HepG2 (cell line): ENCODE data around the gene XIAP. TPM values are rescaled to one million over a fixed set of nuclear protein-coding genes. Genes with fewer than 3 reads are reported as not detected.
"Not testable (repeated sequence)": the region's sequence is repeated elsewhere in the genome, so short reads cannot be mapped to it uniquely, and the experiment has no call there.

ENCODE experiments used
- ATAC-seq: fragments of 200-7000 bp; cut with Tn5 transposase; 3 replicates; pipeline ENCODE4 v1.9.1; 2020; ENCODE audit warnings: mild to moderate bottlenecking, moderate library complexity
- BruUV-seq: library from RNA; stranded (reverse); fragments of 400-500 nt; replicated peaks from 2 replicates; lab custom pipeline; 2021; lab: Mats Ljungman, UMichigan
- CTCF ChIA-PET: fragments of 300-600 bp; formaldehyde crosslinking; extraction: SDS; loops from one replicate; lab custom pipeline; 2021; ENCODE audit warnings: low total read pairs, inconsistent platforms, low intra/inter-chr PET ratio; lab: Yijun Ruan, JAX
- POLR2A ChIA-PET: fragments of 350-600 bp; sonication (Branson Sonifier 250); formaldehyde crosslinking; loops from one replicate; lab custom pipeline; 2020; ENCODE audit warnings: antibody characterized with exemption, inconsistent platforms; lab: Yijun Ruan, JAX
- DNase-seq: peaks from one replicate; pipeline ENCODE4 v3.0.0-alpha.2; 2015; ENCODE audit warnings: low spot score
- FAIRE-seq: peaks from 3 replicates; lab custom pipeline; 2011; peaks lifted over from hg19 to GRCh38; lab: Jason Lieb, UNC
- H2AFZ ChIP-seq: one replicate; pipeline ENCODE4 v1.6.1; 2011; ENCODE audit warnings: low read length, inconsistent platforms
- H3K27ac ChIP-seq: fragments of 300-600 bp; 3 replicates; pipeline ENCODE4 v1.8.0; 2011; ENCODE audit warnings: mixed run types, mild to moderate bottlenecking, mixed read lengths, low read length, inconsistent platforms; ENCODE audit not compliant: insufficient read depth; ENCODE audit errors: extremely low read length
- H3K27me3 ChIP-seq, 2 experiments: fragments of 200-600 bp in 1 of 2; 2 replicates in 1 of 2; 3 replicates in 1 of 2; pipeline versions ENCODE4 v1.6.0 to v1.8.0; 2011; ENCODE audit warnings: low read length in 2 of 2, mild to moderate bottlenecking in 2 of 2, moderate library complexity in 2 of 2, inconsistent platforms in 1 of 2; ENCODE audit not compliant: insufficient read depth in 2 of 2, control insufficient read depth in 1 of 2
- H3K36me3 ChIP-seq, 2 experiments: fragments of 200-600 bp in 1 of 2; replicated peaks in 1 of 2; 2 replicates in 1 of 2; 3 replicates in 1 of 2; pipeline versions ENCODE4 v1.5.1 to v1.8.0; 2011; ENCODE audit warnings: low read length in 2 of 2, inconsistent platforms in 1 of 2; ENCODE audit not compliant: insufficient read depth in 2 of 2, control insufficient read depth in 1 of 2
- H3K4me1 ChIP-seq: 2 replicates; pipeline ENCODE4 v1.5.1; 2012; ENCODE audit warnings: low read length, inconsistent platforms; ENCODE audit not compliant: insufficient read depth
- H3K4me2 ChIP-seq: 2 replicates; pipeline ENCODE4 v1.6.0; 2011; ENCODE audit warnings: low read depth, low read length, inconsistent platforms
- H3K4me3 ChIP-seq, 3 experiments: fragments of 200-600 bp in 1 of 3; sonication (generic), shearing (Covaris generic) in 1 of 3; replicated peaks in 1 of 3; 2 replicates each; pipeline ENCODE4 v1.5.1; 2011 to 2016; ENCODE audit warnings: low read length in 3 of 3, inconsistent platforms in 2 of 3, low read depth in 2 of 3, mild to moderate bottlenecking in 2 of 3, control low read depth in 1 of 3, mixed read lengths in 1 of 3; ENCODE audit not compliant: insufficient read depth in 1 of 3
- H3K79me2 ChIP-seq: one replicate; pipeline ENCODE4 v1.6.1; 2011; ENCODE audit warnings: low read length, inconsistent platforms; ENCODE audit not compliant: insufficient read depth
- H3K9ac ChIP-seq: 2 replicates; pipeline ENCODE4 v1.6.0; 2011; ENCODE audit warnings: mild to moderate bottlenecking, low read depth, low read length, inconsistent platforms; ENCODE audit not compliant: insufficient read depth
- H3K9me3 ChIP-seq: 2 replicates; pipeline ENCODE4 v1.5.1; 2012; ENCODE audit warnings: mild to moderate bottlenecking, low read length
- H4K20me1 ChIP-seq: 2 replicates; pipeline ENCODE4 v1.6.0; 2011; ENCODE audit warnings: inconsistent platforms, mild to moderate bottlenecking, low read length, moderate library complexity; ENCODE audit not compliant: insufficient read depth
- ATF7 ChIP-seq, 2 experiments: fragments of 450-650 bp in 1 of 2; sonication (generic) in 1 of 2; formaldehyde crosslinking in 1 of 2; IDR thresholded peaks; 2 replicates each; pipeline versions ENCODE4 v1.4.0 to v1.6.1; 2016 to 2020; ENCODE audit warnings: antibody characterized with exemption in 1 of 2, mild to moderate bottlenecking in 1 of 2, missing genetic modification reagents in 1 of 2
- EHMT2 ChIP-seq: fragments of 200-600 bp; sonication (generic); IDR thresholded peaks from 2 replicates; pipeline ENCODE4 v1.7.0; 2017; ENCODE audit warnings: antibody characterized with exemption, low read depth, low read length, borderline replicate concordance
- MBNL3 ChIP-seq: fragments of 250-450 bp; sonication (Bioruptor Pico); conservative IDR thresholded peaks from 2 replicates; pipeline ENCODE4 v1.8.0; 2022; ENCODE audit warnings: mild to moderate bottlenecking, inconsistent platforms
- PBX3 ChIP-seq: sonication (generic); formaldehyde crosslinking; IDR thresholded peaks from 2 replicates; pipeline ENCODE4 v1.8.1; 2023; ENCODE audit warnings: missing genetic modification reagents, inconsistent platforms, borderline replicate concordance
- ZFY ChIP-seq: sonication (generic); formaldehyde crosslinking; IDR thresholded peaks from 2 replicates; pipeline ENCODE4 v1.4.0; 2020; ENCODE audit warnings: missing genetic modification reagents
- ZNF17 ChIP-seq: sonication (generic); formaldehyde crosslinking; IDR thresholded peaks from 2 replicates; pipeline ENCODE4 v1.5.0; 2020; ENCODE audit warnings: mild to moderate bottlenecking, missing genetic modification reagents
- WGBS: methylation state at CpG from one replicate; pipeline ENCODE4 v1.1.6; 2017; ENCODE audit warnings: low lambda C conversion rate; 5-methylcytosine and 5-hydroxymethylcytosine counted together
- in situ Hi-C: cut with HindIII; loops from 2 replicates; pipeline ENCODE4 v1.10.0; 2017; ENCODE audit warnings: low pct_unique_long_range_greater_than_20kb; ENCODE audit not compliant: extremely low pct_ligation_motif_present
- intact Hi-C: fragments of 100-400 bp; cut with micrococcal nuclease; formaldehyde crosslinking; loops from one replicate; pipeline ENCODE4 v1.10.0; 2022; ENCODE audit not compliant: unreplicated experiment
- polyA plus RNA-seq, 8 experiments: library from polyadenylated mRNA; depleted of rRNA in 3 of 8; stranded (reverse) in 7 of 8; unstranded in 1 of 8; fragments of >200 nt; fragmentation: Illumina TruSeq in 4 of 8; extraction: Trizol in 4 of 8; gene quantifications; 2 replicates each; pipeline versions ENCODE4 v1.2.1 to v1.2.3, GENCODE V29; 2011 to 2016; ENCODE audit warnings: low read depth in 4 of 8, missing spikeins in 1 of 8, mixed read lengths in 1 of 8; ENCODE audit not compliant: insufficient read depth in 1 of 8
- total RNA-seq, 5 experiments: library from RNA; depleted of rRNA; stranded (reverse); fragments of >200 nt; fragmentation: Illumina TruSeq; extraction: Trizol; gene quantifications; 2 replicates each; pipeline ENCODE4 v1.2.3, GENCODE V29; 2016; ENCODE audit warnings: low read depth in 1 of 5

The XIAP gene
- total and polyA plus RNA-seq, 2 of the 13 experiments (the other 11 are each of a cell fraction or from before 2014, with no cell fraction given), result 12.9 to 29.5 TPM

GRCh38 chrX:123814343-123814742, 45.5 kb upstream of the XIAP start:
- no peak overlapping the region for H3K4me3 ChIP-seq
- H3K79me2 ChIP-seq, result no peaks in the 10 kb centered on the region
- no peak overlapping the region for H3K9ac ChIP-seq
- no peak for DNase-seq
- no peaks in the 10 kb centered on the region for H3K9me3 ChIP-seq
- no TSS peak for BruUV-seq
- no peaks in the 10 kb centered on the region for H4K20me1 ChIP-seq
- H3K4me1 ChIP-seq, result peaks cover 9% of the 10 kb centered on the region
- POLR2A ChIA-PET, result no interaction called here
- 100% methylated on average over 2 of the region's 2 CpGs for WGBS
- ATAC-seq, result no peak
- no peak for FAIRE-seq
- no peak overlapping the region for H2AFZ ChIP-seq
- in situ Hi-C loops, result no loop called here
- TF ChIP-seq ZNF17 (no peak), MBNL3 (no peak), EHMT2 (no peak), PBX3 (CRISPR knock-in tag) (no peak), ATF7 (IDR thresholded peaks at IDR 0.05) (peak; percentile 42; the same call in 1 of the 2 replicates), ATF7 (CRISPR knock-in tag; IDR thresholded peaks at IDR 0.05) (no peak), ZFY (no peak)
- H3K27me3 ChIP-seq, result no peaks in the 10 kb centered on the region
- CTCF ChIA-PET, result no interaction called here
- H3K27ac ChIP-seq, result no peak overlapping the region
- no peak overlapping the region for H3K4me2 ChIP-seq
- no peaks in the 10 kb centered on the region for H3K36me3 ChIP-seq
- intact Hi-C loops, result no loop called here

- WGBS, result no CpG with 5 or more reads among the region's 12 CpGs
- BruUV-seq, H3K9ac ChIP-seq, CTCF ChIA-PET, H4K20me1 ChIP-seq, POLR2A ChIA-PET, DNase-seq, FAIRE-seq, intact Hi-C loops, H3K27ac ChIP-seq, ATAC-seq, H3K79me2 ChIP-seq, H3K27me3 ChIP-seq, H2AFZ ChIP-seq, H3K4me3 ChIP-seq, H3K36me3 ChIP-seq, H3K9me3 ChIP-seq, H3K4me1 ChIP-seq, H3K4me2 ChIP-seq, in situ Hi-C loops: not testable (repeated sequence)
These were observed 44.9 kb upstream of the XIAP start for GRCh38 chrX:123814934-123815394.
